A673 (cell line): ENCODE data around the gene GPR17.

Experiments
- EZH2 ChIP-seq: fragments of 200-600 bp; sonication (generic); IDR thresholded peaks from 2 replicates; pipeline ENCODE4 v1.6.1; 2017; ENCODE audit warnings: borderline replicate concordance, low read depth, mild to moderate bottlenecking, mixed read lengths, antibody characterized with exemption, low read length; ENCODE audit not compliant: poor library complexity, severe bottlenecking
- TF ChIP-seq, protein P1 (sequence below): fragments of 300-800, 200-600 bp; sonication (generic); conservative IDR thresholded peaks from 2 replicates; pipeline ENCODE4 v1.5.1; 2017; ENCODE audit warnings: low read depth, mild to moderate bottlenecking, antibody characterized with exemption, low read length, moderate library complexity, mixed read lengths

DNA sequence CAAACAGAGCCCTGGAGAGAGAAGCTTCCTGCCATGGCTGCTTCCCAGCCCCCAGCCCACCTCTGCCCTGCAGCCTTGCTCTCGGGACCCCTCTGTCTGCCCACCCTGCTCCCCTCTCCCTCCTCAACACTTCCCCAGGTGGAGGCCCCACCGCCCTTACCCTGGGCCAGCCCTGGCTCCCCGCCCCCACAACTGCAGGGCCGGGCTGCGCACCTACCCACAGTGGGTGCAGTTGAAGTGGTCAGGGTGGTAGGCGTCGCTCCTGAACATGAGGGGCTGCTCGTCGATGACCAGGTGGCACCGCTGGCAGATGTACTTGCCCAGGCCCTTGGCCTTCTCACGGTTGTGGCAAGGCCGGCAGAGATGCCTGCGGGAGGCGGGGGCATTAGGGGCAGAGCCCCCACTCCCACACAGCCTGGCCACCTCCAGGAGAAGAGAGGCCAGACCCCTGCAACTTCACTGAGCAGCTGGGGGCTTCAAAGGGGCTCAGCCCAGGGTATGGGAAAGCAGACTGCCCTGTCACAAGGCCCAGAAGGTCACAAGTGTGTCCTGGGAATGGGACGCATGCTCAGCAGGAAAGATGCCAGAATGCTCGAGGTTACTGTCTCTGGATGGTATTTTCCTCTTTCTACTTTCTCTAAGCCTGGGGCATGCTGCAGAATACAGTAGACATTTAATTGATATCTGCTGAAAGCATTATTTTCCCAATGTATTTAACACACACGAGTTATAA is 3.1 kb upstream of the GPR17 start:
- TF ChIP-seq, protein P1, sequence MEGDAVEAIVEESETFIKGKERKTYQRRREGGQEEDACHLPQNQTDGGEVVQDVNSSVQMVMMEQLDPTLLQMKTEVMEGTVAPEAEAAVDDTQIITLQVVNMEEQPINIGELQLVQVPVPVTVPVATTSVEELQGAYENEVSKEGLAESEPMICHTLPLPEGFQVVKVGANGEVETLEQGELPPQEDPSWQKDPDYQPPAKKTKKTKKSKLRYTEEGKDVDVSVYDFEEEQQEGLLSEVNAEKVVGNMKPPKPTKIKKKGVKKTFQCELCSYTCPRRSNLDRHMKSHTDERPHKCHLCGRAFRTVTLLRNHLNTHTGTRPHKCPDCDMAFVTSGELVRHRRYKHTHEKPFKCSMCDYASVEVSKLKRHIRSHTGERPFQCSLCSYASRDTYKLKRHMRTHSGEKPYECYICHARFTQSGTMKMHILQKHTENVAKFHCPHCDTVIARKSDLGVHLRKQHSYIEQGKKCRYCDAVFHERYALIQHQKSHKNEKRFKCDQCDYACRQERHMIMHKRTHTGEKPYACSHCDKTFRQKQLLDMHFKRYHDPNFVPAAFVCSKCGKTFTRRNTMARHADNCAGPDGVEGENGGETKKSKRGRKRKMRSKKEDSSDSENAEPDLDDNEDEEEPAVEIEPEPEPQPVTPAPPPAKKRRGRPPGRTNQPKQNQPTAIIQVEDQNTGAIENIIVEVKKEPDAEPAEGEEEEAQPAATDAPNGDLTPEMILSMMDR: no peak
- no peak for TF ChIP-seq EZH2
